Hematopoietic multipotent progenitor cell treated with erythropoietin and hydrocortisone succinate and interleukin-3 and kit ligand, for 8 days (in vitro differentiated cells): Measurements from ENCODE around the gene FLT4.

Experiments used
- DNase-seq: peaks from one replicate; pipeline ENCODE4 v3.0.0-alpha.2; 2015

Gene FLT4

GRCh38 chr5:180586870-180587269, 62.5 kb downstream of the FLT4 start:
- DNase-seq, result no peak

GRCh38 chr5:180586204-180586603, 63.2 kb downstream of the FLT4 start:
- DNase-seq, result no peak

- no peak for DNase-seq
These were observed 65.7 kb downstream of the FLT4 start for GRCh38 chr5:180583738-180584137.

GRCh38 chr5:180580681-180581080, 68.7 kb downstream of the FLT4 start:
- DNase-seq, result no peak

- DNase-seq, result no peak
These were observed 73.8 kb downstream of the FLT4 start for GRCh38 chr5:180575571-180575970.

GRCh38 chr5:180568914-180569313, 80.5 kb downstream of the FLT4 start:
- peak; percentile 49 for DNase-seq

GRCh38 chr5:180563994-180564393, 85.4 kb downstream of the FLT4 start:
- DNase-seq, result no peak

- no peak for DNase-seq
These were observed 91.2 kb downstream of the FLT4 start for GRCh38 chr5:180558232-180558631.

- DNase-seq, result no peak
These were observed 92.1 kb downstream of the FLT4 start for GRCh38 chr5:180557217-180557809.

- peak; percentile 94 for DNase-seq
These were observed 94.1 kb downstream of the FLT4 start for GRCh38 chr5:180555168-180555921.

GRCh38 chr5:180553530-180553929, 95.9 kb downstream of the FLT4 start:
- peak; percentile 94 for DNase-seq
